WTC11 (cell line): ENCODE results near the gene EDA. TPM values are rescaled to one million over a fixed set of nuclear protein-coding genes. Genes with fewer than 3 reads are reported as not detected.

Source experiments
- ATAC-seq: fragments of 200-7000 bp; cut with Tn5 transposase; 2 replicates; pipeline ENCODE4 v1.10.0; 2021; ENCODE audit warnings: mild to moderate bottlenecking, moderate library complexity
- CTCF ChIA-PET: fragments of 300-600 bp; sonication (Branson Sonifier 250); formaldehyde crosslinking; loops from one replicate; lab custom pipeline; 2021; ENCODE audit warnings: antibody characterized with exemption; lab: Charles Lee
- POLR2A ChIA-PET: fragments of 350-600 bp; sonication (Branson Sonifier 250); formaldehyde crosslinking; loops from one replicate; lab custom pipeline; 2021; ENCODE audit warnings: antibody characterized with exemption; lab: Charles Lee
- DNase-seq: peaks from one replicate; pipeline ENCODE4 v3.0.0; 2021; ENCODE audit warnings: low spot score
- H3K27ac Mint-ChIP-seq: 2 replicates; pipeline ENCODE4 v1.8.0; 2021; ENCODE audit warnings: mixed read lengths
- H3K27me3 Mint-ChIP-seq: 2 replicates; pipeline ENCODE4 v1.8.0; 2021; ENCODE audit warnings: low read depth, mild to moderate bottlenecking, moderate library complexity, mixed read lengths
- H3K36me3 Mint-ChIP-seq: 2 replicates; pipeline ENCODE4 v1.8.0; 2021; ENCODE audit warnings: mixed read lengths
- H3K4me1 Mint-ChIP-seq: 2 replicates; pipeline ENCODE4 v1.8.0; 2022; ENCODE audit warnings: mixed read lengths
- H3K4me3 Mint-ChIP-seq: 2 replicates; pipeline ENCODE4 v1.8.0; 2021; ENCODE audit warnings: mild to moderate bottlenecking, moderate library complexity, mixed read lengths
- H3K9me3 Mint-ChIP-seq: 2 replicates; pipeline ENCODE4 v1.8.0; 2021; ENCODE audit warnings: mixed read lengths
- ESRRA ChIP-seq: sonication (generic); formaldehyde crosslinking; IDR thresholded peaks from 2 replicates; pipeline ENCODE4 v1.8.1; 2022; ENCODE audit warnings: mild to moderate bottlenecking, missing genetic modification reagents, borderline replicate concordance
- FOXP1 ChIP-seq: sonication (generic); formaldehyde crosslinking; IDR thresholded peaks from 2 replicates; pipeline ENCODE4 v1.8.0; 2022; ENCODE audit warnings: missing genetic modification reagents, mild to moderate bottlenecking, moderate library complexity, borderline replicate concordance
- JUN ChIP-seq: sonication (generic); formaldehyde crosslinking; IDR thresholded peaks from 2 replicates; pipeline ENCODE4 v1.8.0; 2023; ENCODE audit warnings: mild to moderate bottlenecking, missing genetic modification reagents
- KAT7 ChIP-seq: sonication (generic); formaldehyde crosslinking; IDR thresholded peaks from 2 replicates; pipeline ENCODE4 v1.8.1; 2023; ENCODE audit warnings: missing genetic modification reagents, mild to moderate bottlenecking, borderline replicate concordance
- MXD4 ChIP-seq: fragments of 250-450 bp; sonication (Bioruptor Pico); IDR thresholded peaks from 2 replicates; pipeline ENCODE4 v1.8.0; 2021; ENCODE audit warnings: mild to moderate bottlenecking, moderate library complexity, borderline replicate concordance
- NFYB ChIP-seq: sonication (generic); formaldehyde crosslinking; conservative IDR thresholded peaks from 2 replicates; pipeline ENCODE4 v1.8.0; 2022; ENCODE audit warnings: low read depth, missing genetic modification reagents
- SP1 ChIP-seq: sonication (generic); formaldehyde crosslinking; conservative IDR thresholded peaks from 2 replicates; pipeline ENCODE4 v1.8.1; 2022; ENCODE audit warnings: missing genetic modification reagents
- TEAD1 ChIP-seq: sonication (generic); formaldehyde crosslinking; IDR thresholded peaks from 2 replicates; pipeline ENCODE4 v1.8.0; 2022; ENCODE audit warnings: mild to moderate bottlenecking, missing genetic modification reagents
- ZBTB21 ChIP-seq: sonication (generic); formaldehyde crosslinking; IDR thresholded peaks from 2 replicates; pipeline ENCODE4 v1.8.1; 2023; ENCODE audit warnings: mild to moderate bottlenecking, missing genetic modification reagents, borderline replicate concordance
- ZNF263 ChIP-seq: sonication (generic); formaldehyde crosslinking; IDR thresholded peaks from 2 replicates; pipeline ENCODE4 v1.8.1; 2022; ENCODE audit warnings: low read depth, mild to moderate bottlenecking, moderate library complexity, missing genetic modification reagents
- ZNF671 ChIP-seq: fragments of 250-450 bp; sonication (Bioruptor Pico); IDR thresholded peaks from 2 replicates; pipeline ENCODE4 v1.8.0; 2021; ENCODE audit warnings: mild to moderate bottlenecking
- total RNA-seq: library from RNA; stranded (reverse); gene quantifications from 3 replicates; pipeline ENCODE4 v1.2.3, GENCODE V29; 2021
- TF ChIP-seq, protein P1 (sequence below): sonication (generic); formaldehyde crosslinking; IDR thresholded peaks from 2 replicates; pipeline ENCODE4 v1.8.0; 2023; ENCODE audit warnings: mild to moderate bottlenecking, missing genetic modification reagents
- TF ChIP-seq, protein P2 (sequence below): fragments of 250-450 bp; sonication (Bioruptor Pico); conservative IDR thresholded peaks from 2 replicates; pipeline ENCODE4 v1.9.0; 2021; ENCODE audit warnings: mild to moderate bottlenecking
- TF ChIP-seq, protein P3 (sequence below): sonication (generic); formaldehyde crosslinking; IDR thresholded peaks from 2 replicates; pipeline ENCODE4 v1.8.1; 2022; ENCODE audit warnings: mild to moderate bottlenecking, moderate library complexity, missing genetic modification reagents
- TF ChIP-seq, protein P4 (sequence below): sonication (generic); formaldehyde crosslinking; IDR thresholded peaks from 2 replicates; pipeline ENCODE4 v1.8.0; 2023; ENCODE audit warnings: missing genetic modification reagents
- TF ChIP-seq, protein P5 (sequence below): sonication (generic); formaldehyde crosslinking; IDR thresholded peaks from 2 replicates; pipeline ENCODE4 v1.8.1; 2023; ENCODE audit warnings: mild to moderate bottlenecking, missing genetic modification reagents, borderline replicate concordance
- TF ChIP-seq, protein P6 (sequence below): sonication (generic); formaldehyde crosslinking; IDR thresholded peaks from 2 replicates; pipeline ENCODE4 v1.8.1; 2023; ENCODE audit warnings: mild to moderate bottlenecking, moderate library complexity, missing genetic modification reagents
- TF ChIP-seq, protein P7 (sequence below): sonication (generic); formaldehyde crosslinking; IDR thresholded peaks from 2 replicates; pipeline ENCODE4 v1.8.1; 2022; ENCODE audit warnings: low read depth, missing genetic modification reagents, borderline replicate concordance
- TF ChIP-seq, protein P8 (sequence below): sonication (generic); formaldehyde crosslinking; IDR thresholded peaks from 2 replicates; pipeline ENCODE4 v1.8.1; 2023; ENCODE audit warnings: mild to moderate bottlenecking, missing genetic modification reagents

Gene EDA
- total RNA-seq, 1 experiment from 2014 or later = 15.1 TPM

DNA sequence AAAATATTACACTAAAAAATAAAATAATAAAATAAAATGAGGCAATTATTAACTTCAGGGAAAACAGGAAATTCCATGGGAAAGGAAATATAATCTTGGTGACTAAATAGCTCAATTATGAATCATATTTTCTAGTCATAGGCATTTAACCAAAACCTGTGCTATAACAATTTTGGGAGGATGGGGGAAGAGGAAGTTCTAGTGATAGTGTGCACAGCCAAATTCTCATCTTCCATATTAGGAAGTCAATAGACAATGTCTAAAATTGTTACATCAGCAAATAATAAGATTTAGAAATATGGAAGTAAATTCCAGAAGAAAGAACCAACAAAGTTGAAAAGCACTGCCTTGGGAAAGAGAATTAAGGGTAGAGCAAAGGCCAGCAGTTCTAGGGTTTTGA lies 431.1 kb downstream of the EDA start (continued):
- TF ChIP-seq, protein P1, sequence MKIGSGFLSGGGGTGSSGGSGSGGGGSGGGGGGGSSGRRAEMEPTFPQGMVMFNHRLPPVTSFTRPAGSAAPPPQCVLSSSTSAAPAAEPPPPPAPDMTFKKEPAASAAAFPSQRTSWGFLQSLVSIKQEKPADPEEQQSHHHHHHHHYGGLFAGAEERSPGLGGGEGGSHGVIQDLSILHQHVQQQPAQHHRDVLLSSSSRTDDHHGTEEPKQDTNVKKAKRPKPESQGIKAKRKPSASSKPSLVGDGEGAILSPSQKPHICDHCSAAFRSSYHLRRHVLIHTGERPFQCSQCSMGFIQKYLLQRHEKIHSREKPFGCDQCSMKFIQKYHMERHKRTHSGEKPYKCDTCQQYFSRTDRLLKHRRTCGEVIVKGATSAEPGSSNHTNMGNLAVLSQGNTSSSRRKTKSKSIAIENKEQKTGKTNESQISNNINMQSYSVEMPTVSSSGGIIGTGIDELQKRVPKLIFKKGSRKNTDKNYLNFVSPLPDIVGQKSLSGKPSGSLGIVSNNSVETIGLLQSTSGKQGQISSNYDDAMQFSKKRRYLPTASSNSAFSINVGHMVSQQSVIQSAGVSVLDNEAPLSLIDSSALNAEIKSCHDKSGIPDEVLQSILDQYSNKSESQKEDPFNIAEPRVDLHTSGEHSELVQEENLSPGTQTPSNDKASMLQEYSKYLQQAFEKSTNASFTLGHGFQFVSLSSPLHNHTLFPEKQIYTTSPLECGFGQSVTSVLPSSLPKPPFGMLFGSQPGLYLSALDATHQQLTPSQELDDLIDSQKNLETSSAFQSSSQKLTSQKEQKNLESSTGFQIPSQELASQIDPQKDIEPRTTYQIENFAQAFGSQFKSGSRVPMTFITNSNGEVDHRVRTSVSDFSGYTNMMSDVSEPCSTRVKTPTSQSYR (CRISPR knock-in tag) = no peak
- TF ChIP-seq, protein P2, sequence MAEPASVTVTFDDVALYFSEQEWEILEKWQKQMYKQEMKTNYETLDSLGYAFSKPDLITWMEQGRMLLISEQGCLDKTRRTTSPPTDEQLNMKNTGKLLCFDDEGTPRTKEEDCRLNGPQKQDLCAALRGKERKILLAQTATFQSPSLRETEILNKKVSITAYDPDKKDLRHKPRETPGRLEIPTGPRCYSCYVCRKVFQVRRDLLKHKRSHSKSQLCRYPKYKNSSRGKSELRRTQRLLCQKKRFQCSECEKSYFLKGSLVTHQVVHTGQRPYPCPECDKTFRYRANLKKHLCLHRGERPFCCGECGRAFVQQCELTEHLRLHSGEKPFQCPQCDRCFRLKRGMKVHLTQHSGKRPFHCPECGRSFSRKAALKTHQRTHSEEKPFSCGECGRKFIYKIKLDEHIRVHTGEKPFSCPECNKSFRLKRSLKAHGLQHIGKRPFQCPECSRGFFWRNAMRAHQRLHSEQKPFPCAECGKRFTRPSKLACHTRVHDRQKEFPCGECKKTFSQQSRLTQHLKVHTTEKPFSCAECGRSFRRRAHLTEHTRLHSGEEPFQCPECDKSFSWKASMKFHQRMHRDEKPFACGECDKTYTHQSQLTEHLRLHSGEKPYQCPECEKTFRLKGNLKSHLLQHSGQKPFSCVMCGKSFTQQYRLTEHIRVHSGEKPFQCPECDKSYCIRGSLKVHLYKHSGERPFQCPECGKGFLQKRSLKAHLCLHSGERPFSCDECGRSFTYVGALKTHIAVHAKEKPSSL (CRISPR knock-in tag) = no peak
- TF ChIP-seq MXD4 (CRISPR knock-in tag) (no peak), SP1 (no peak), KAT7 (no peak), ZNF671 (CRISPR knock-in tag) (no peak), JUN (CRISPR knock-in tag) (no peak), TEAD1 (CRISPR knock-in tag) (no peak), ESRRA (CRISPR knock-in tag) (no peak)
- TF ChIP-seq, protein P3, sequence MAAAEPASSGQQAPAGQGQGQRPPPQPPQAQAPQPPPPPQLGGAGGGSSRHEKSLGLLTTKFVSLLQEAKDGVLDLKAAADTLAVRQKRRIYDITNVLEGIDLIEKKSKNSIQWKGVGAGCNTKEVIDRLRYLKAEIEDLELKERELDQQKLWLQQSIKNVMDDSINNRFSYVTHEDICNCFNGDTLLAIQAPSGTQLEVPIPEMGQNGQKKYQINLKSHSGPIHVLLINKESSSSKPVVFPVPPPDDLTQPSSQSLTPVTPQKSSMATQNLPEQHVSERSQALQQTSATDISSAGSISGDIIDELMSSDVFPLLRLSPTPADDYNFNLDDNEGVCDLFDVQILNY (CRISPR knock-in tag) = no peak
- TF ChIP-seq, protein P4, sequence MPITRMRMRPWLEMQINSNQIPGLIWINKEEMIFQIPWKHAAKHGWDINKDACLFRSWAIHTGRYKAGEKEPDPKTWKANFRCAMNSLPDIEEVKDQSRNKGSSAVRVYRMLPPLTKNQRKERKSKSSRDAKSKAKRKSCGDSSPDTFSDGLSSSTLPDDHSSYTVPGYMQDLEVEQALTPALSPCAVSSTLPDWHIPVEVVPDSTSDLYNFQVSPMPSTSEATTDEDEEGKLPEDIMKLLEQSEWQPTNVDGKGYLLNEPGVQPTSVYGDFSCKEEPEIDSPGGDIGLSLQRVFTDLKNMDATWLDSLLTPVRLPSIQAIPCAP (CRISPR knock-in tag) = no peak
- TF ChIP-seq, protein P5, sequence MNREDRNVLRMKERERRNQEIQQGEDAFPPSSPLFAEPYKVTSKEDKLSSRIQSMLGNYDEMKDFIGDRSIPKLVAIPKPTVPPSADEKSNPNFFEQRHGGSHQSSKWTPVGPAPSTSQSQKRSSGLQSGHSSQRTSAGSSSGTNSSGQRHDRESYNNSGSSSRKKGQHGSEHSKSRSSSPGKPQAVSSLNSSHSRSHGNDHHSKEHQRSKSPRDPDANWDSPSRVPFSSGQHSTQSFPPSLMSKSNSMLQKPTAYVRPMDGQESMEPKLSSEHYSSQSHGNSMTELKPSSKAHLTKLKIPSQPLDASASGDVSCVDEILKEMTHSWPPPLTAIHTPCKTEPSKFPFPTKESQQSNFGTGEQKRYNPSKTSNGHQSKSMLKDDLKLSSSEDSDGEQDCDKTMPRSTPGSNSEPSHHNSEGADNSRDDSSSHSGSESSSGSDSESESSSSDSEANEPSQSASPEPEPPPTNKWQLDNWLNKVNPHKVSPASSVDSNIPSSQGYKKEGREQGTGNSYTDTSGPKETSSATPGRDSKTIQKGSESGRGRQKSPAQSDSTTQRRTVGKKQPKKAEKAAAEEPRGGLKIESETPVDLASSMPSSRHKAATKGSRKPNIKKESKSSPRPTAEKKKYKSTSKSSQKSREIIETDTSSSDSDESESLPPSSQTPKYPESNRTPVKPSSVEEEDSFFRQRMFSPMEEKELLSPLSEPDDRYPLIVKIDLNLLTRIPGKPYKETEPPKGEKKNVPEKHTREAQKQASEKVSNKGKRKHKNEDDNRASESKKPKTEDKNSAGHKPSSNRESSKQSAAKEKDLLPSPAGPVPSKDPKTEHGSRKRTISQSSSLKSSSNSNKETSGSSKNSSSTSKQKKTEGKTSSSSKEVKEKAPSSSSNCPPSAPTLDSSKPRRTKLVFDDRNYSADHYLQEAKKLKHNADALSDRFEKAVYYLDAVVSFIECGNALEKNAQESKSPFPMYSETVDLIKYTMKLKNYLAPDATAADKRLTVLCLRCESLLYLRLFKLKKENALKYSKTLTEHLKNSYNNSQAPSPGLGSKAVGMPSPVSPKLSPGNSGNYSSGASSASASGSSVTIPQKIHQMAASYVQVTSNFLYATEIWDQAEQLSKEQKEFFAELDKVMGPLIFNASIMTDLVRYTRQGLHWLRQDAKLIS = no peak

DNA sequence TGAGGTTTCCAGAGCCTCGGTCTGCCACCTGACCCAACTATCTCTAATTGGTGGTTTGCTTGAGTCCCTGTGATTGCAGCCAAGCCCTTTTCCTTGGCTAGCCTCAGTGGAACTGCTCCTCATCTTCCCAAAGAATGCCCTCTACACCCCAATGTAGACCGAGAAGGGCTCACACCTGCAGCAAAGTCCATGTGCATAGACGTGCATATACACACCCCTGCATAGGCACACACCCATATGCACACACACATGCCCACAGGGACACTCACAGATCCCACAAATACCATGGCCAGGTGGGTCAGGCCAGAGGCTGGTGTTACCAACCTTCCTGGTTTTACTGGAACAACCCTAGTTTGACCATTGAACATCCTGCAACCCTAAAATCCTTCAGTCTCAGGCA lies 433.5 kb downstream of the EDA start:
- H3K9me3 Mint-ChIP-seq = no peaks in the 10 kb centered on the region
- H3K27me3 Mint-ChIP-seq = peaks cover 4% of the 10 kb centered on the region
- no peaks in the 10 kb centered on the region for H3K36me3 Mint-ChIP-seq
- ChIA-PET POLR2A (no interaction called here), CTCF (no interaction called here)
- no peaks in the 10 kb centered on the region for H3K4me1 Mint-ChIP-seq
- TF ChIP-seq ZNF263 (CRISPR knock-in tag) = no peak
- no peak overlapping the region for H3K4me3 Mint-ChIP-seq
- ATAC-seq (no peak), DNase-seq (no peak)
- H3K27ac Mint-ChIP-seq = no peak overlapping the region

DNA sequence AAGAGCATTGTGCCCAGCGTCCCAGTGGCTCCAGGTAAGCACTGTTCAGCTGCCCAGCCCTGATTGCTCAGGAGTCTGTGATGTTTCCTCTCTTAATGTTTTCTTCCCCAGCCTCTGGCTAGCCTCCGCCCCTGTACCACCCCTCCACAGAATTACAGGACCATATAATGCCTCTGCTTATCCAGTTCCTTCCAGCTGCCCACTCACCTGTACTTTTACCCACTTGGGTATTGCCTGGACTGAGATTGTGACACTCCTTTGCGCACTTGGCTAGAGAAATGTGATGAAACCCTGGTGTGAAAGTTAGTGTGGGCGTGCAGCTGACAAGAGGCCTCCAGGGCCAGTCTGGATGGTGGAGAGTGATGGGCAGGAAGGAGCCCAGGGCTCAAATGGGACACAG lies 434.0 kb downstream of the EDA start, which contains the start of gene AWAT2:
TSS of gene AWAT2 (minus strand) at position 14 of the 400 bp plus-strand sequence. CDS start at position 8, 6 bp downstream.
- Mint-ChIP-seq H3K36me3 (no peaks in the 10 kb centered on the region), H3K4me1 (no peaks in the 10 kb centered on the region), H3K4me3 (no peak within 1 kb of the TSS), H3K9me3 (no peaks in the 10 kb centered on the region), H3K27ac (no peak within 1 kb of the TSS), H3K27me3 (peaks cover 4% of the 10 kb centered on the region)
- POLR2A ChIA-PET = no interaction called here
- DNase-seq (no peak), ATAC-seq (no peak)
- CTCF ChIA-PET = no interaction called here
- TF ChIP-seq ZBTB21 (CRISPR knock-in tag) = no peak
- no peak for TF ChIP-seq FOXP1 (CRISPR knock-in tag)
- no peak for TF ChIP-seq JUN (CRISPR knock-in tag)
- no peak for TF ChIP-seq NFYB
- TF ChIP-seq MXD4 (CRISPR knock-in tag) = no peak
- TF ChIP-seq, protein P6, sequence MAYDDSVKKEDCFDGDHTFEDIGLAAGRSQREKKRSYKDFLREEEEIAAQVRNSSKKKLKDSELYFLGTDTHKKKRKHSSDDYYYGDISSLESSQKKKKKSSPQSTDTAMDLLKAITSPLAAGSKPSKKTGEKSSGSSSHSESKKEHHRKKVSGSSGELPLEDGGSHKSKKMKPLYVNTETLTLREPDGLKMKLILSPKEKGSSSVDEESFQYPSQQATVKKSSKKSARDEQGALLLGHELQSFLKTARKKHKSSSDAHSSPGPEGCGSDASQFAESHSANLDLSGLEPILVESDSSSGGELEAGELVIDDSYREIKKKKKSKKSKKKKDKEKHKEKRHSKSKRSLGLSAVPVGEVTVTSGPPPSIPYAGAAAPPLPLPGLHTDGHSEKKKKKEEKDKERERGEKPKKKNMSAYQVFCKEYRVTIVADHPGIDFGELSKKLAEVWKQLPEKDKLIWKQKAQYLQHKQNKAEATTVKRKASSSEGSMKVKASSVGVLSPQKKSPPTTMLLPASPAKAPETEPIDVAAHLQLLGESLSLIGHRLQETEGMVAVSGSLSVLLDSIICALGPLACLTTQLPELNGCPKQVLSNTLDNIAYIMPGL = no peak
- TF ChIP-seq, protein P7, sequence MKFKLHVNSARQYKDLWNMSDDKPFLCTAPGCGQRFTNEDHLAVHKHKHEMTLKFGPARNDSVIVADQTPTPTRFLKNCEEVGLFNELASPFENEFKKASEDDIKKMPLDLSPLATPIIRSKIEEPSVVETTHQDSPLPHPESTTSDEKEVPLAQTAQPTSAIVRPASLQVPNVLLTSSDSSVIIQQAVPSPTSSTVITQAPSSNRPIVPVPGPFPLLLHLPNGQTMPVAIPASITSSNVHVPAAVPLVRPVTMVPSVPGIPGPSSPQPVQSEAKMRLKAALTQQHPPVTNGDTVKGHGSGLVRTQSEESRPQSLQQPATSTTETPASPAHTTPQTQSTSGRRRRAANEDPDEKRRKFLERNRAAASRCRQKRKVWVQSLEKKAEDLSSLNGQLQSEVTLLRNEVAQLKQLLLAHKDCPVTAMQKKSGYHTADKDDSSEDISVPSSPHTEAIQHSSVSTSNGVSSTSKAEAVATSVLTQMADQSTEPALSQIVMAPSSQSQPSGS (CRISPR knock-in tag) = no peak
- TF ChIP-seq, protein P8, sequence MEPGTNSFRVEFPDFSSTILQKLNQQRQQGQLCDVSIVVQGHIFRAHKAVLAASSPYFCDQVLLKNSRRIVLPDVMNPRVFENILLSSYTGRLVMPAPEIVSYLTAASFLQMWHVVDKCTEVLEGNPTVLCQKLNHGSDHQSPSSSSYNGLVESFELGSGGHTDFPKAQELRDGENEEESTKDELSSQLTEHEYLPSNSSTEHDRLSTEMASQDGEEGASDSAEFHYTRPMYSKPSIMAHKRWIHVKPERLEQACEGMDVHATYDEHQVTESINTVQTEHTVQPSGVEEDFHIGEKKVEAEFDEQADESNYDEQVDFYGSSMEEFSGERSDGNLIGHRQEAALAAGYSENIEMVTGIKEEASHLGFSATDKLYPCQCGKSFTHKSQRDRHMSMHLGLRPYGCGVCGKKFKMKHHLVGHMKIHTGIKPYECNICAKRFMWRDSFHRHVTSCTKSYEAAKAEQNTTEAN = no peak
